ENCODE data around the gene STX2. TPM values are rescaled to one million over a fixed set of nuclear protein-coding genes. Genes with fewer than 3 reads are reported as not detected.

STX2 gene
- total RNA-seq, 4 donors from 2014 or later: 4.8 to 12.0 (median 9.1) TPM

GRCh38 chr12:130830246-130830551, 8.9 kb downstream of the STX2 start:
- DNase-seq (no peak), ATAC-seq (no peak)
- no peak overlapping the region for H3K4me3 ChIP-seq
- in situ Hi-C loops (cut with MboI; ENCODE audit: low sequenced_read_pairs in 4 of 4): no loop called here
- H3K9me3 ChIP-seq: no peaks in the 10 kb centered on the region
- TF ChIP-seq CTCF (IDR thresholded peaks at IDR 0.05 in 4 of 5, conservative IDR thresholded peaks at IDR 0.05 in 1 of 5): no peak
- no peak for TF ChIP-seq POLR2A (IDR thresholded peaks at IDR 0.05)
- H3K27me3 ChIP-seq: no peaks in the 10 kb centered on the region
- no peak overlapping the region for H3K27ac ChIP-seq
- intact Hi-C loops (cut with DNase I; ENCODE audit: low total_unique reads): loop anchor here (10.0 kb wide), 1 partner anchor 1255 kb away; no protein-coding TSS in a partner anchor
- H3K36me3 ChIP-seq: no peaks in the 10 kb centered on the region
- no peaks in the 10 kb centered on the region for H3K4me1 ChIP-seq

DNA sequence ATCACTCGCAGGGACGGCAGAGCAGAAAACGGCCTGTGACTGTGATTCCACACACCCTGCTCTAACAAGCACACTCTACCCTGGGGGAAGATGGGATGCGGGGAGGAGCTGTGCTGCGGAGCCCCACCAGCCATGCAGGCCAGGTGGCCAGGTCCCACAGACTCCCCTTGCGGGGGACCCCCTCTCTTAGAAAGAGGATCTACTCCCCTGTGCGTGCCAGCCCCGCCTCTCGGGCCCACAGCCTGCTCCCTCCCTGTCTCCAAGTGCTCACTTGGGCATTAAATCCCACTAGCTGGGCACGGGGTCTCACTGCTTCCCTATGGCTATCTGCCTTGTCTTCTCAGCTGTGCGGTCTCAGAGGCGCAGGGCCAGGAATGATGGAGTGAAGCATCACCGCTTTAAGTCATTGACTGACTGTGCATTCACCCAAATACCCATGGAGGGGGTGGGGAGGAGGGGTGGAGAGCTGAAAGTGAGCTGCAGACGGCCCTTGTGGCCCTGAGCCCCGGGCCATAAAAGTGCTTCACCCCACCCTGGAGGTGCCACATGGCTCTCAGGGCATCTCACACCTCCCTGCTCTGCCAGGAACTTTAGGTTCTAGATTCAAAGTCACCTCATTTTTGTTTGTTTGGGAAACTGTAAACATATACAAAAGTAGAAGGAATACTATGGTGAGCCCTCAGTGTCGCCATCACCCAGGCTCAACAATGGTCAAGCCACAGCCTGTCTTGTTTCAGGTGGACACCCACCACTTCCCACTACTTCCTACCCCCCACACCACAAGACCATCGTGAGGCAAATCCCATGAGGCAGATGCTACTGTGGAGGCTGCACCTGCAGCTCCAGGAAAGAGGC, 9.4 kb downstream of the STX2 start:
- Histone ChIP-seq H3K9me3 (no peaks in the 10 kb centered on the region), H3K27ac (no peak overlapping the region), H3K4me3 (no peak overlapping the region), H3K27me3 (no peaks in the 10 kb centered on the region), H3K4me1 (no peaks in the 10 kb centered on the region), H3K36me3 (no peaks in the 10 kb centered on the region)
- TF ChIP-seq CTCF (IDR thresholded peaks at IDR 0.05 in 4 of 5, conservative IDR thresholded peaks at IDR 0.05 in 1 of 5): no peak
- no peak for TF ChIP-seq POLR2A (IDR thresholded peaks at IDR 0.05)
- intact Hi-C loops (cut with DNase I; ENCODE audit: low total_unique reads): loop anchor here (10.0 kb wide), 1 partner anchor 1255 kb away; no protein-coding TSS in a partner anchor
- ATAC-seq (no peak), DNase-seq (no peak)
- in situ Hi-C loops (cut with MboI; ENCODE audit: low sequenced_read_pairs in 4 of 4): no loop called here

GRCh38 chr12:130828895-130829294, 10.2 kb downstream of the STX2 start:
- Histone ChIP-seq H3K9me3 (no peaks in the 10 kb centered on the region), H3K36me3 (no peaks in the 10 kb centered on the region), H3K27me3 (no peaks in the 10 kb centered on the region), H3K27ac (no peak overlapping the region), H3K4me3 (no peak overlapping the region), H3K4me1 (no peaks in the 10 kb centered on the region)
- no peak for TF ChIP-seq CTCF (IDR thresholded peaks at IDR 0.05 in 4 of 5, conservative IDR thresholded peaks at IDR 0.05 in 1 of 5)
- no peak for TF ChIP-seq POLR2A (IDR thresholded peaks at IDR 0.05)
- DNase-seq (no peak), ATAC-seq (no peak)
- in situ Hi-C loops (cut with MboI; ENCODE audit: low sequenced_read_pairs in 4 of 4) (no loop called here), intact Hi-C loops (cut with DNase I; ENCODE audit: low total_unique reads) (no loop called here)

DNA sequence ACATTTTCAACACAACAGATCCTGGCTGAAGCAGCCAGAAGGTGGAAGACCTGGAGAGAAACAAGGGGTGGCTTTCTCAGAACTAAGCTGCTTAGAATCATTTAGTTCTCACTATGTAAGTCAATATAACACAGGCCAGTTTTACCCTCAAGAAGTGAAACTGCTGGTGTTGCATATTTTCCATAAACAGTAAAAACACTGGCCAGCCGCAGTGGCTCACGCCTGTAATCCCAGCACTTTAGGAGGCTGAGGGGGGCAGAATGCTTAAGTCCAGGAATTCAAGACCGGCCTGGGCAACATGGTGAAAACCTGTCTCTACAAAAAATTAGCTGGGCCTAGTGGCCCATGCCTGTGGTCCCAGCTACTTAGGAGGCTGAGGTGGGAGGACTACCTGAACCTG, 11.6 kb downstream of the STX2 start:
- TF ChIP-seq CTCF (IDR thresholded peaks at IDR 0.05 in 4 of 5, conservative IDR thresholded peaks at IDR 0.05 in 1 of 5) (no peak), POLR2A (IDR thresholded peaks at IDR 0.05) (no peak)
- H3K4me3 ChIP-seq: no peak overlapping the region
- H3K27ac ChIP-seq: no peak overlapping the region
- intact Hi-C loops (cut with DNase I; ENCODE audit: low total_unique reads) (no loop called here), in situ Hi-C loops (cut with MboI; ENCODE audit: low sequenced_read_pairs in 4 of 4) (no loop called here)
- DNase-seq (no peak), ATAC-seq (no peak)
- peaks cover 0 to 10% of the 10 kb centered on the region in 2 donors for H3K36me3 ChIP-seq
- H3K9me3 ChIP-seq: no peaks in the 10 kb centered on the region
- no peaks in the 10 kb centered on the region for H3K4me1 ChIP-seq
- H3K27me3 ChIP-seq: no peaks in the 10 kb centered on the region

All from gastrocnemius medialis (tissue), 4 donors.